GM19238 (cell line): Measurements from ENCODE around the gene BICD1.
A peak's percentile ranks its signal among the peaks of the same experiment; 100 is the strongest.

ENCODE experiments used
- DNase-seq: peaks from one replicate; pipeline ENCODE4 v3.0.0; 2011; ENCODE audit warnings: low spot score; ENCODE audit not compliant: insufficient read length

The BICD1 gene

GRCh38 chr12:32102234-32102633, 4.4 kb upstream of the BICD1 start:
- DNase-seq, result no peak

GRCh38 chr12:32104572-32105355, 1.9 kb upstream of the BICD1 start:
- no peak for DNase-seq

GRCh38 chr12:32105986-32106516, 596 bp upstream of the BICD1 start:
- DNase-seq, result no peak

- DNase-seq, result no peak
These were observed 966 bp downstream of the BICD1 start for GRCh38 chr12:32107359-32108267.

- DNase-seq, result no peak
These were observed 2.1 kb downstream of the BICD1 start for GRCh38 chr12:32108787-32109186.

- DNase-seq, result no peak
These were observed 3.8 kb downstream of the BICD1 start for GRCh38 chr12:32110417-32110816.

GRCh38 chr12:32110942-32111341, 4.3 kb downstream of the BICD1 start:
- no peak for DNase-seq

DNA sequence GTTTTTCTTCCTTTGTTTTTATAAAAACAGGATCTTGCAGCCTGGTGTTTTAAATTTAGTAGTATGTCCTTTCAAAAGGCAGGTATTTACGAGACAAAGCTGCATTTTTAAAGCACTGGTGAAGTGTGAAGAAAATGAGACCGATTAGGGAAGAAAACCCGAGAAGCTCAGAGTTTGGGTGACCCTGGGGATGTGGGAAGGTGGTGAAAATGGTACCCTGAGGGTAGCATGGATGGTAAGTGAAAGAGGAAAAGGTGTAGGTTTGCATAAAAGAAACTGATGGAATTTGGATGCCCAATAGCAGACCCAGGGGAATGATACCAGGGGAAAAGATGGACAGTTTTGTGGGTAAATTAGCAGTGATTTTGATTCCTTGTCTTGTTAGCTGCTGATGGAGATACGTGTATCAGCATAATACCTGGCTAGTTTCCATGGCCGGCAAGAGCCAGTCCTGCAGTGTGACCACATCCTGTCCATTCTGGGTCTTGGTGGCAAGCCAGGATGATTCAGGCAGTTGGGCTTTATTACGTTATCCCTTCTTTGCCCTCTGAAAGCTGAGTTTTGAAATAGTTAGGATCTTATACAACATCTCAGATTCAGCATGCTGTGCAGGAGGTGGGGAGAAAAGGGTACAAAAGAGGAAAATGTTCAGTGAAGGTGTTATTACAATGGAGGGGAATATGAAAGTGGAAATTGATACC, 8.9 kb downstream of the BICD1 start:
- DNase-seq, result no peak

DNA sequence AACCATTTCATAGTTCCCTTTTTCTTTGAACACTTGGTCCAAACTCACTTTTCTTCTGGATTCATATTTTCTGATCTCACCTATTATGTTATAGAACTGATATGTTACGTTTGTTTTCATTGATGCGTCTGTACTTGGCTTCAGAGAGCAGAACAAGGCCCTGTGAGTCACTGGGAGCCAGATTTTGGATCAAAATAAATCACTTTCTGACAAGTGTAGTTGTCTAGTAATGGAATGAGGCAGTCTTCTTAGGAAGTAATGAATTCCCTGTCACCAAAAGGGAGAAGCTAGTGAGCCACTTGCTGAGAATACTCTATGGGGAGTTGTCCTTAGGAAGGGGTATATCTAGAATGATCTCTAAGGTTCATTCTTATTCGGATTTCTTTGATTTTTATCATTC, 10.2 kb downstream of the BICD1 start:
- no peak for DNase-seq

DNA sequence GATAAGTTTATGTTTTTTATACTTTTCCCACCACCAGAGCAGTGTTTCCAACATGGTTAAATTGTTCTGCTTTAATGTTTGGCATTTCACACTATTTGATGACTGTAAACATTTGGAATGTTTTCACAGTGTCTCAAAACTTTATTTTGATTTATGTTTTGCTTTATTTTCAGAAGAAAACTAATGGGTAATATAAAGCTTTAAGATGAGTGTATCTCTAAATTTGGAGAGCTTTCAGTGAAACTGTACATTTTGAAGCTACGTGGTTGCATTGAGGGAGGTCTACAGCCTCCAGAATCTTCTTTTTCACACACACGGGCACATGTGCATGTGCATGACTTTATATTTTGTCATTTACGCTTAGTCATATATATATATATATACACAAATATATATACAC, 10.7 kb downstream of the BICD1 start:
- DNase-seq, result no peak

GRCh38 chr12:32118806-32119205, 12.2 kb downstream of the BICD1 start:
- DNase-seq, result no peak

DNA sequence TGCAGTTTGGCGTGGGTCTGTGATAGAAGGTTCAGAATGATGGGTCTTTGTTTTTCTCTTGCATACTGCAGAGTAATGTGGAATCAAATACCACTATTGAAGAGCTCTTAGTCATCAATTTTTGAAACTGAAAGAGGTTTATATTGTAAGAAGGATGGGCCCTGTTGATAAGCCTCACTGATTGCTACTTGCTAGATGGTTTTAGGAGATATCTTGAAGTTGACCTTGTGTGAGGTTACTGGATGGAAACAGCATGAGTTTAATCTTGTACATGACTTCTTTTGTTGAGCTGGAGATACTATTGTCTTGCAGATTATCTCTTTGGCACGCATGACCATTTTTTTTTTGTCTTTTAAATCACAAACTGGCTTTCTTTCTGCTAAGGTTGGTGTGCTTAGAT, 13.8 kb downstream of the BICD1 start:
- DNase-seq, result no peak

- DNase-seq, result no peak
These were observed 18.0 kb downstream of the BICD1 start for GRCh38 chr12:32124637-32125036.

DNA sequence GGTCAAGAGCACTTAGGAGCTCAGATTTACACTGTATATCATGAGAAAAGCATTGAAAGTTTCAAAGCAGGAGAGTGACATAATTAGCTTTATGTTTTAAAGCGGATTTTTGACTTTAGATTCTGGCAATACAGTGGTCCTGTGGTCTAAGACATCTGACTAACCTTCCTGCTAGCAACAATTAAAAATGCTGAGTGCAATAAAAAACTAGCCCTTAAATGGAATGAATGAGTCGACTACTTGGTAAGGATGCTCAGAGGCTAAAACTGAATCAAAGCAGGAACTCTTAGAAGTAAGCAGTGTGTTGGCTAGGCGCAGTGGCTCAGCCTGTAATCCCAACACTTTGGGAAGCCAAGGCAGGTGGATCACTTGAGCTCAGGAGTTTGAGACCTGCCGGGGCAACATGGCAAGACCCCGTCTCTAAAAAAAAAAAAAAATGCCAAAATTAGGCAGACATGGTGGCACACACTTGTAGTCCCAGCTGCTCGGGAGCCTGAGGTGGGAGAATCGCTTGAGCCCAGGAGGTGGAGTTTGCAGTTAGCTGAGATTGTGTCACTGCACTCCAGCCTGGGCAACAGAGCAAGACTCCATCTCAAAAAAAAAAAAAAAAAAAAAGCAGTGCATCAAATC, 18.9 kb downstream of the BICD1 start:
- no peak for DNase-seq

DNA sequence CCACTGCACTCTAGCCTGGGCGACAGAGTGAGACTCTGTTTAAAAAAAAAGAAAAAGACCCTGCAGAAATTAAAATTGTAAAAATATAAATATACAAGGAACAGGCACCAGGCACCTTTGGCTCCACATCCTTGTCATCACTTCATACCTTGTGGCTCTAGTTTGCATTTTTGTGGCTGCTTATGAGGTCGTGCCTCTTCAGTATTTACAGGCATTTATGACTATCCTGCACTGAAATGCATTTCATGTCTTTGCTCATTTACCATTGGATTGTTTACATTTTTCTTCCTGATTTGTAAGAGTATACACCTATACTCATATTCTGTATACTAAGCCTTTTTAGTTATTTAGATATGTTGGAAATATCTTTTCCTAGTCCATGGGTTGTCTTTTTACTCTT, 20.1 kb downstream of the BICD1 start:
- no peak for DNase-seq

- DNase-seq, result no peak
These were observed 25.0 kb downstream of the BICD1 start for GRCh38 chr12:32131666-32132065.

- no peak for DNase-seq
These were observed 27.6 kb downstream of the BICD1 start for GRCh38 chr12:32134101-32134888.

DNA sequence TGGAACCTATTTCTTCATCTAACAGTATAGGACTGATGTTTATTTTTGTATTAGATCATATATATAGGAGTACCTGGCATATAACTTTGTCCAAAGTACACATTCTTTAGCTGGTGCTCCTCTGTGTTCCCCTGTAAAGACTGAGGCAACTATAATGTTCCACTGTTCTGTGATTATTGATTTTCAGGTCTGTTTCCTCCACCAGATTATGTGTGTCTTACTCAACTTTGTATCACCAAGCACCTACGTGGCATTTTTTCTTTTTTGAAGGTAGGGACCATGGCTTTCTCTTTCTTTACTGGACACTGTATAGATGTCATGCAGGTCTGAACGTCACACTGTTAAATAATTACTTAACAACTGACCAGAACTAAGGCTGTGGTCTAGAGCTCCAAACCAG, 29.3 kb downstream of the BICD1 start:
- no peak for DNase-seq

DNA sequence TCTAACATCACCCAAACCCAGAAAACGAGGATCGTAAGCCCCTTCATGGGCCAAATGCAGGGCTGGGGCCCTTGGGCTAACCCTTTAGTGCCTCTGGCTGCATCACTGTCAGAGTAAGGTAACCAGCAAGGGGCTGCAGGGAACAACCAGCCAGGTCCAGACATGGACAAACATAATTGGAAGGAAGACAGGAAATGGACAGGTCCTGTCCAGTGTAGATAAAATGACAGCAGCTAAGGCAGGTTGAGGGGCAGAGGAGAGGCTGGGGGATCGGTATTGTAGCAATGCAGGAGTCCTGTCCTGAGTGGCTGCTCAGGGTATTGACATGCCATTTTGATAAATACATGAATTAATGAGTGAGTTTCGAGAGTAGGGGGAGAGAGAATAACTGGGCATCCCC, 29.8 kb downstream of the BICD1 start:
- no peak for DNase-seq

- DNase-seq, result peak; percentile 30
These were observed 32.4 kb downstream of the BICD1 start for GRCh38 chr12:32139064-32139421.

GRCh38 chr12:32140877-32141276, 34.2 kb downstream of the BICD1 start:
- DNase-seq, result no peak
